AG04450 (cell line): Measurements from ENCODE around the gene SLC46A2. TPM values are rescaled to one million over a fixed set of nuclear protein-coding genes. Genes with fewer than 3 reads are reported as not detected.
A peak's percentile ranks its signal among the peaks of the same experiment; 100 is the strongest.

Source experiments
- CTCF ChIA-PET: fragments of 300-600, 350-600 bp; formaldehyde crosslinking; extraction: SDS; loops from one replicate; lab custom pipeline; 2022; ENCODE audit warnings: antibody characterized with exemption, inconsistent platforms; lab: Charles Lee
- POLR2A ChIA-PET: fragments of 350-600 bp; formaldehyde crosslinking; extraction: SDS; loops from one replicate; lab custom pipeline; 2021; ENCODE audit warnings: antibody characterized with exemption, inconsistent platforms; lab: Yijun Ruan, JAX
- DNase-seq: peaks from one replicate; pipeline ENCODE4 v3.0.0-alpha.2; 2011; ENCODE audit warnings: low read depth, low spot score
- H3K27ac ChIP-seq: one replicate; pipeline ENCODE4 v1.5.1; 2012; ENCODE audit warnings: low read depth, low read length, control low read depth
- H3K27me3 ChIP-seq: one replicate; pipeline ENCODE4 v1.6.0; 2012; ENCODE audit warnings: low read length; ENCODE audit not compliant: control insufficient read depth, insufficient read depth
- H3K4me3 ChIP-seq: 2 replicates; pipeline ENCODE4 v1.5.1; 2011; ENCODE audit warnings: mild to moderate bottlenecking, low read depth, low read length, control low read depth
- H3K9me3 ChIP-seq: 2 replicates; pipeline ENCODE4 v1.5.1; 2012; ENCODE audit warnings: low read length; ENCODE audit not compliant: control insufficient read depth, insufficient read depth
- polyA plus RNA-seq: library from polyadenylated mRNA; depleted of rRNA; stranded (reverse); fragments of >200 nt; gene quantifications from 2 replicates; pipeline ENCODE4 v1.2.3, GENCODE V29; 2011
- TF ChIP-seq, protein P1 (sequence below): IDR thresholded peaks from 2 replicates; pipeline ENCODE4 v1.5.1; 2011; ENCODE audit warnings: low read depth, low read length, control low read depth, inconsistent platforms

The SLC46A2 gene
- polyA plus RNA-seq, 1 experiment, result not detected

DNA sequence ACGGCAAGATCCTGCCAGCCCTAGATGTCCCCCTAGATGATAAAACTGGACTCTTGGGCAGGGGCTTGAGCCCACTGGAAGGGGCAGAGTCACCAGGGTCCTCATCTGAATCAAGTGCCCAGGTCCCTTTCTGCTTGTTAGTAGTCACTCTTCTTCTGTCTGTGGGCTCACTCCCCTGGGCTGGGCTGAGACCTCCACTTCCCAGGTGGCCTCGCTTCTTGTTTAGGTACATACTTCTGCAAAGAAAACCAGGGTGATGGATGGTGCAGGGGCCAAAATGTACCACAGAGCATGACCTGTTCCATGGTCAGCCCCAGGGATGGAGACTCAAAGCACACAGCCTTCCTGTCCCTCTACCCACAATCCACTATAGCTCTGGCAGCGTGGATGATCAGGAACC lies 845 bp upstream of the SLC46A2 start:
- CTCF ChIA-PET, result interaction anchor here (1.0 to 3.2 kb wide), 2 partner anchors 11 to 12 kb away, joined by 3 to 12 read pairs; no protein-coding TSS in a partner anchor
- Histone ChIP-seq H3K9me3 (peaks cover 8% of the 10 kb centered on the region; the same call in 1 of the 2 replicates), H3K27me3 (peaks cover 24% of the 10 kb centered on the region), H3K27ac (no peak overlapping the region), H3K4me3 (no peak overlapping the region)
- TF ChIP-seq, protein P1, sequence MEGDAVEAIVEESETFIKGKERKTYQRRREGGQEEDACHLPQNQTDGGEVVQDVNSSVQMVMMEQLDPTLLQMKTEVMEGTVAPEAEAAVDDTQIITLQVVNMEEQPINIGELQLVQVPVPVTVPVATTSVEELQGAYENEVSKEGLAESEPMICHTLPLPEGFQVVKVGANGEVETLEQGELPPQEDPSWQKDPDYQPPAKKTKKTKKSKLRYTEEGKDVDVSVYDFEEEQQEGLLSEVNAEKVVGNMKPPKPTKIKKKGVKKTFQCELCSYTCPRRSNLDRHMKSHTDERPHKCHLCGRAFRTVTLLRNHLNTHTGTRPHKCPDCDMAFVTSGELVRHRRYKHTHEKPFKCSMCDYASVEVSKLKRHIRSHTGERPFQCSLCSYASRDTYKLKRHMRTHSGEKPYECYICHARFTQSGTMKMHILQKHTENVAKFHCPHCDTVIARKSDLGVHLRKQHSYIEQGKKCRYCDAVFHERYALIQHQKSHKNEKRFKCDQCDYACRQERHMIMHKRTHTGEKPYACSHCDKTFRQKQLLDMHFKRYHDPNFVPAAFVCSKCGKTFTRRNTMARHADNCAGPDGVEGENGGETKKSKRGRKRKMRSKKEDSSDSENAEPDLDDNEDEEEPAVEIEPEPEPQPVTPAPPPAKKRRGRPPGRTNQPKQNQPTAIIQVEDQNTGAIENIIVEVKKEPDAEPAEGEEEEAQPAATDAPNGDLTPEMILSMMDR, result no peak
- DNase-seq, result no peak
- POLR2A ChIA-PET, result no interaction called here

GRCh38 chr9:112887381-112887780 lies 3.3 kb downstream of the SLC46A2 start:
- Histone ChIP-seq H3K27ac (no peak overlapping the region), H3K4me3 (no peak overlapping the region), H3K9me3 (peaks cover 8% of the 10 kb centered on the region; the same call in 1 of the 2 replicates), H3K27me3 (peaks cover 24% of the 10 kb centered on the region)
- POLR2A ChIA-PET, result no interaction called here
- DNase-seq, result no peak
- CTCF ChIA-PET, result interaction anchor here (2.2 kb wide), 1 partner anchor 16 kb away, joined by 9 read pairs; no protein-coding TSS in a partner anchor
- TF ChIP-seq, protein P1, result 0 out of 2 replicates have a peak, but pooled peaks have one; percentile 12

DNA sequence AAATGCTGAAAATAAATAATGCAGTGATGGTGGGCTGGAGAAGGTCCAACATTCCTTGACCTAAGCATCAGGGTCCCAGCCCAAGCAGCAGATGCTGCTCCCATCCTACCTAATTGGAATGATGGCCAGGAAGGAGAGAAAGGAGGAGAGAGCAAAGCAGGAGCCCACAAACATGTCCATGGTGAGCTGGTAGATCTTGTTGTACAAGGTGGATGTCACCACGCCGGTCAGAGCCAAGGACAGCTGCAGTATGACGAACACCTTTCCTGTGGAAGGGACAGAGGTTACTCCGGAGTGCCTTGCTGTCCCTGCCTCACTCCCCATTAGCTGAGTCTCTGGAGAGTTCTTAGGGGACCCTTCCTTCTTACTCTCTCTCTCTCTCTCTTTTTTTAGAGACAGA lies 4.3 kb downstream of the SLC46A2 start:
- no peak for DNase-seq
- POLR2A ChIA-PET, result no interaction called here
- H3K9me3 ChIP-seq, result peaks cover 8% of the 10 kb centered on the region; the same call in 1 of the 2 replicates
- CTCF ChIA-PET, result no interaction called here
- H3K27ac ChIP-seq, result no peak overlapping the region
- H3K4me3 ChIP-seq, result no peak overlapping the region
- peaks cover 19% of the 10 kb centered on the region for H3K27me3 ChIP-seq
- TF ChIP-seq, protein P1, result no peak

GRCh38 chr9:112885324-112885723 lies 5.4 kb downstream of the SLC46A2 start:
- Histone ChIP-seq H3K9me3 (peaks cover 7% of the 10 kb centered on the region; the same call in 1 of the 2 replicates), H3K27me3 (peaks cover 11% of the 10 kb centered on the region), H3K27ac (no peak overlapping the region), H3K4me3 (no peak overlapping the region)
- POLR2A ChIA-PET, result no interaction called here
- TF ChIP-seq, protein P1, result no peak
- DNase-seq, result no peak
- CTCF ChIA-PET, result interaction anchor here (1.3 to 2.5 kb wide), 2 partner anchors 11 to 18 kb away, joined by 3 to 16 read pairs; no protein-coding TSS in a partner anchor

DNA sequence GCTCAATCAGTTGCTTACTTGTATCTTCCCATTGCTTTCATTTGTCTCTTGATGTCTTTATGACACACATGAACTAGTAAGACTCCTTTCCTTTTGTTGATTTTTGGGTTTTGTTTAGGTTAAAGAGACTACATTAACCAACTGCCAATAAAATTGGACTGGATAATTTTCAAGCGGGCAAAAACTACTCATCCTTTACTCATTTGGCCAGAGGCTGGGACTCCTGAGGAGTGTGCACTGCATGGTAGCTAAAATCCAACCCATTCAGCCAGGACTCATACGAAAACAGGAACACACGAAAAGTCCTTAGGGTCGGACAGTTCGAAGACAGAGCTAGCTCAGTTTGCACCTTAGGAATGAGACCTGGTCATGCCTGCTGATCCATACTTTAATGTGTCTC lies 6.0 kb downstream of the SLC46A2 start:
- peaks cover under 1% of the 10 kb centered on the region; the same call in 1 of the 2 replicates for H3K9me3 ChIP-seq
- no peak for DNase-seq
- CTCF ChIA-PET, result interaction anchor here (1.3 to 2.5 kb wide), 2 partner anchors 10 to 18 kb away, joined by 3 to 16 read pairs; no protein-coding TSS in a partner anchor
- POLR2A ChIA-PET, result interaction anchor here (0.5 kb wide), 1 partner anchor 10 kb away, joined by 3 read pairs; no protein-coding TSS in a partner anchor
- H3K4me3 ChIP-seq, result no peak overlapping the region
- no peak overlapping the region for H3K27ac ChIP-seq
- TF ChIP-seq, protein P1, result no peak
- H3K27me3 ChIP-seq, result peaks cover 5% of the 10 kb centered on the region
